Psoas muscle (tissue), 8 donors: ENCODE data around the gene COA1. TPM values are rescaled to one million over a fixed set of nuclear protein-coding genes. Genes with fewer than 3 reads are reported as not detected.

ENCODE experiments used
- ATAC-seq, 4 donors: fragments of 200-7000 bp; cut with Tn5 transposase; one replicate each; pipeline ENCODE4 v1.9.1; 2020; ENCODE audit warnings: moderate library complexity in 3 of 4, mild to moderate bottlenecking in 2 of 4
- DNase-seq, 2 donors: peaks; one replicate each; pipeline ENCODE4 v3.0.0-alpha.2; 2020
- H3K27ac ChIP-seq: fragments of 200-600 bp; one replicate; pipeline ENCODE4 v1.8.0; 2022
- H3K27me3 ChIP-seq, 3 donors: fragments of 200-600 bp in 1 of 3; one replicate each; pipeline versions ENCODE4 v1.6.1 to v1.8.0; 2013 to 2022; ENCODE audit warnings: low read length in 2 of 3, mild to moderate bottlenecking in 2 of 3, moderate library complexity in 1 of 3; ENCODE audit not compliant: insufficient read depth in 3 of 3
- H3K36me3 ChIP-seq, 2 donors: fragments of 200-600 bp in 1 of 2; one replicate each; pipeline versions ENCODE4 v1.6.1 to v1.8.0; 2013 to 2022; ENCODE audit warnings: low read depth in 1 of 2, mild to moderate bottlenecking in 1 of 2, moderate library complexity in 1 of 2; ENCODE audit not compliant: insufficient read depth in 1 of 2
- H3K4me1 ChIP-seq: fragments of 200-600 bp; one replicate; pipeline ENCODE4 v1.8.0; 2022
- H3K4me3 ChIP-seq: fragments of 200-600 bp; one replicate; pipeline ENCODE4 v1.8.0; 2022; ENCODE audit warnings: mild to moderate bottlenecking
- H3K9me3 ChIP-seq: fragments of 200-600 bp; one replicate; pipeline ENCODE4 v1.8.0; 2022
- CTCF ChIP-seq: fragments of 200-600 bp; IDR thresholded peaks from one replicate; pipeline ENCODE4 v1.8.0; 2022; ENCODE audit warnings: antibody characterized with exemption
- WGBS, 3 donors: extraction: QIAGEN DNeasy Blood & Tissue Kit; methylation state at CpG; one replicate each; pipeline versions ENCODE4 v1.1.6 to v1.1.7; 2013; 5-methylcytosine and 5-hydroxymethylcytosine counted together
- intact Hi-C, 2 donors: fragments of 100-400 bp; cut with DNase I; formaldehyde crosslinking; loops; one replicate each; pipeline versions ENCODE4 v1.11.0 to v1.14.2; 2022
- polyA plus RNA-seq, 3 donors: library from polyadenylated mRNA; stranded (reverse); fragments of 200-250 nt; gene quantifications; one replicate each; pipeline ENCODE4 v1.2.3, GENCODE V29; 2013
- total RNA-seq, 4 donors: library from RNA; stranded (reverse); fragmentation: NEBNext Ultra II Directional in 2 of 4; extraction: Animal tissue kit (Norgen Biotek cat#: 25700) in 2 of 4; gene quantifications; one replicate each; pipeline versions ENCODE4 v1.2.1 to v1.2.4, GENCODE V29; 2021 to 2023
- donor health status: healthy with polysubstance abuse.
- donor health status: DM: no; HTN: no; CAD: no; lungs with moderate emphysema.
- donor health status: Bipolar disorder and iron deficiency.
- donor health status: healthy.
- donor health status: DM: yes; HTN: yes; CAD: no.
- donor health status: DM: no; HTN: no; CAD: no.
- donor health status: DM: no; HTN: no; CAD: no.
- donor health status: DM: yes; HTN: yes; CAD: no.

Gene COA1
- total and polyA plus RNA-seq, 7 donors = 41.5 to 74.9 (median 60.5) TPM

DNA sequence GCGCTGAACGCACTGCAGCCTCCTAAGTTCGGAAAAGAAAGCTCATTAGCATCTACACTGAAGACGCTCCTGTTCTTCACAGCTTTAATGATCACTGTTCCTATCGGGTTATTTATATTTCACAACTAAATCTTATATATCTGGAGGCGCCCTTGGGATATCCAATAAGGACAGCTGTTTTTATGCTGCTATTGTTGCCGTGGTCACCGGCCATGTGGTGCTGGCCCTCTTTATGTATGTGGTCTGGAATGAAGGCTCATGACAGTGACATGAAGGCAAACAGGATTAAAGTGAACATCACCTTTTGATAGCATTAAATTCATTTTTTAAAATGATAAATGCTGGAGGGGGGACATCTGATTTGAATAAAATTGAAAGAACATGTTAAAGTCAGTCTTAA is 38.0 kb upstream of the COA1 start:
- 78 to 79% (median 79%) methylated on average over 8 of the region's 8 CpGs for WGBS, 3 donors
- H3K4me1 ChIP-seq = peaks cover 12% of the 10 kb centered on the region
- no peaks in the 10 kb centered on the region for H3K27me3 ChIP-seq
- no peak overlapping the region for H3K27ac ChIP-seq
- ATAC-seq (no peak), DNase-seq (no peak)
- H3K4me3 ChIP-seq = no peak overlapping the region
- no peak for TF ChIP-seq CTCF
- H3K36me3 ChIP-seq = peaks cover 0 to 18% of the 10 kb centered on the region in 2 donors
- intact Hi-C loops = no loop called here
- no peaks in the 10 kb centered on the region for H3K9me3 ChIP-seq

GRCh38 chr7:43766564-43766963 is 37.2 kb upstream of the COA1 start:
- Histone ChIP-seq H3K9me3 (no peaks in the 10 kb centered on the region), H3K27ac (no peak overlapping the region), H3K4me3 (no peak overlapping the region), H3K36me3 (peaks cover 0 to 10% of the 10 kb centered on the region in 2 donors), H3K4me1 (peaks cover 15% of the 10 kb centered on the region), H3K27me3 (no peaks in the 10 kb centered on the region)
- no peak for TF ChIP-seq CTCF
- no peak for ATAC-seq
- WGBS, 3 donors = 73 to 83% (median 79%) methylated on average over 8 of the region's 8 CpGs
- intact Hi-C loops = no loop called here
- DNase-seq = no peak

- DNase-seq (no peak), ATAC-seq (peak in 1 of 4 donors; percentile 42)
- TF ChIP-seq CTCF = no peak
- intact Hi-C loops = no loop called here
- Histone ChIP-seq H3K36me3 (no peaks in the 10 kb centered on the region), H3K4me3 (no peak overlapping the region), H3K27ac (no peak overlapping the region), H3K4me1 (peaks cover 15% of the 10 kb centered on the region), H3K9me3 (no peaks in the 10 kb centered on the region), H3K27me3 (no peaks in the 10 kb centered on the region)
- 54 to 81% (median 66%) methylated on average over 10 of the region's 10 CpGs for WGBS, 3 donors
Observed at GRCh38 chr7:43764807-43765491, 35.6 kb upstream of the COA1 start.

DNA sequence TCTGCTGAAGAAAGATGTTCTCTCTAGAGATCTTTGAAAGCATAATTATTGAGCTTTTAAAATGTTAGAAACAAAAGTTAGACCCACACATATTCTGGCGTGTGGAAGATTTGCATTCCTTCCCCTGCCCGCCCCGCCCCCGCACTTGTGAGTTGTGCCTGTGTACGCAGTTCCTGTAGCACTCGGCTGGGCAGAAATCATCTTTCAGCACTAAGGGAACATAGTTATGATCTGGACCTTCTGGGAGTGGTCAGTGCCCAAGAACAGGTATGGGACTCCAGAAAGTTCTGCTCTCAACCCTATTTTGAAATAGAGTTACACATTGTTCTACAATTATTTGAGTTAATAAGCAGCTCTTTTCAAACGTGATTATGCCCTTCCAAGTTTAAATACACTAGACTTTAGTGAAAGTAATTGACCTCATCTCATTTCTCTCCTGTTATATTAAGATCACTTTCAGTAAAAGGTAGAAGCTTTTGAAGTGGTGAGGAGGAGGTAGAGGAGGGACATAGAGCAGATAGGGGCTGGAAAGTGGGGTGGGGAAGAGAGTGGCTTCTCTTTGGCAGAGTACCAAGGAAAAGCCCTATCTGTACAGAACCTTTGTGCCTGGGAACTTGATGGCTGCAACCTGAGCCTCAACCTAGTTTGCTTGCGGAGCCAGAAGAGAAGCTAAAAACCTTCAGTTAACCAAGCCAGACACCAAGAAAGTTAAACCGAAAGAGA is 34.9 kb upstream of the COA1 start:
- Histone ChIP-seq H3K9me3 (no peaks in the 10 kb centered on the region), H3K36me3 (no peaks in the 10 kb centered on the region), H3K4me1 (peaks cover 20% of the 10 kb centered on the region), H3K4me3 (peak overlapping the region; percentile 23), H3K27me3 (no peaks in the 10 kb centered on the region), H3K27ac (peak overlapping the region; percentile 26)
- no peak for TF ChIP-seq CTCF
- DNase-seq (peak in 1 of 2 donors; percentile 41), ATAC-seq (peak in 3 of 4 donors; percentile 57 to 61 (median 61))
- intact Hi-C loops = no loop called here
- 50 to 65% (median 56%) methylated on average over 9 of the region's 9 CpGs for WGBS, 3 donors
